ENCODE results near the gene ACP4. TPM values are rescaled to one million over a fixed set of nuclear protein-coding genes. Genes with fewer than 3 reads are reported as not detected.

ACP4 gene
- polyA plus RNA-seq, 1 donor (not counting 4 experiments of a cell fraction or from before 2014, with no cell fraction given): not detected

DNA sequence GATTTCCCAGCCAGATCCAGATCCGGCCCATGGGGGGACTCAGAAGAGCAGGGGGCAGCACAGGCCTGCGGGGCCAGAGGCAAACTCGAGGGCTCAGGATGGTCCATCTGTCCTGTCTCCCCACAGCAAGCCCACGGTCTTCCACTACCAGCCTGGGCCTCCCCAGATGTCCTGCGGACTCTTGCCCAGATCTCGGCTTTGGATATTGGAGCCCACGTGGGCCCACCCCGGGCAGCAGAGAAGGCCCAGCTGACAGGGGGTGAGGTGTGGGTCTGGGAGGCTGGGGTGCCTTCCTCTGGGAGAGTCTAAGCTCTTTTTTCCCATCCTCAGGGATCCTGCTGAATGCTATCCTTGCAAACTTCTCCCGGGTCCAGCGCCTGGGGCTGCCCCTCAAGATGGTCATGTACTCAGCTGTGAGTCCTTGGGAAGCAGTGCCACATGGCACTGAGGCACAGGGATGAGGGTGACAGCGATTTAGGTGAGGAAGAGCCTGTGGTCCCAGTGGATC lies 3.4 kb downstream of the ACP4 start:
- TF ChIP-seq CTCF (optimal IDR thresholded peaks at IDR 0.05 in 1 of 3, IDR thresholded peaks at IDR 0.05 in 1 of 3, conservative IDR thresholded peaks at IDR 0.05 in 1 of 3; ENCODE audit: extremely low read depth in 1 of 3, insufficient read depth in 2 of 3, low read length in 3 of 3) (no peak), EZH2 (IDR thresholded peaks at IDR 0.05; ENCODE audit: low read length) (no peak)
- Histone ChIP-seq H3K9me3 (ENCODE audit: control insufficient read depth, low read depth, low read length) (no peaks in the 10 kb centered on the region), H3K27ac (ENCODE audit: control insufficient read depth, insufficient read depth, low read length) (no peak overlapping the region), H3K9ac (ENCODE audit: control insufficient read depth, extremely low read depth, insufficient read depth, low read length) (no peak overlapping the region), H3K9me1 (ENCODE audit: control insufficient read depth, extremely low read depth, insufficient read depth, low read length) (no peaks in the 10 kb centered on the region), H2AFZ (ENCODE audit: control insufficient read depth, low read length) (no peak overlapping the region), H3K4me3 (ENCODE audit: control insufficient read depth in 2 of 3, extremely low read depth in 1 of 3, insufficient read depth in 2 of 3, low read depth in 1 of 3, low read length in 3 of 3) (no peak overlapping the region), H3K36me3 (ENCODE audit: control insufficient read depth in 2 of 2, extremely low read depth in 1 of 2, insufficient read depth in 2 of 2, low read length in 2 of 2) (peaks cover 17 to 23% of the 10 kb centered on the region in 2 experiments), H3K4me1 (ENCODE audit: control insufficient read depth, extremely low read depth, insufficient read depth, low read length) (no peaks in the 10 kb centered on the region), H4K20me1 (ENCODE audit: control insufficient read depth, extremely low read depth, insufficient read depth, low read length) (peaks cover 27% of the 10 kb centered on the region), H3K79me2 (ENCODE audit: control insufficient read depth, insufficient read depth, low read length) (peaks cover 9% of the 10 kb centered on the region), H3K4me2 (ENCODE audit: control insufficient read depth, extremely low read depth, insufficient read depth, low read depth, low read length) (no peak overlapping the region), H3K27me3 (ENCODE audit: control insufficient read depth, extremely low read depth, insufficient read depth, low read length) (no peaks in the 10 kb centered on the region)
- dilution Hi-C loops (cut with MboI; ENCODE audit: extremely low pct_ligation_motif_present, low sequenced_read_pairs): no loop called here
- FAIRE-seq: no peak
- no peak for DNase-seq (ENCODE audit: low read depth, low spot score)

DNA sequence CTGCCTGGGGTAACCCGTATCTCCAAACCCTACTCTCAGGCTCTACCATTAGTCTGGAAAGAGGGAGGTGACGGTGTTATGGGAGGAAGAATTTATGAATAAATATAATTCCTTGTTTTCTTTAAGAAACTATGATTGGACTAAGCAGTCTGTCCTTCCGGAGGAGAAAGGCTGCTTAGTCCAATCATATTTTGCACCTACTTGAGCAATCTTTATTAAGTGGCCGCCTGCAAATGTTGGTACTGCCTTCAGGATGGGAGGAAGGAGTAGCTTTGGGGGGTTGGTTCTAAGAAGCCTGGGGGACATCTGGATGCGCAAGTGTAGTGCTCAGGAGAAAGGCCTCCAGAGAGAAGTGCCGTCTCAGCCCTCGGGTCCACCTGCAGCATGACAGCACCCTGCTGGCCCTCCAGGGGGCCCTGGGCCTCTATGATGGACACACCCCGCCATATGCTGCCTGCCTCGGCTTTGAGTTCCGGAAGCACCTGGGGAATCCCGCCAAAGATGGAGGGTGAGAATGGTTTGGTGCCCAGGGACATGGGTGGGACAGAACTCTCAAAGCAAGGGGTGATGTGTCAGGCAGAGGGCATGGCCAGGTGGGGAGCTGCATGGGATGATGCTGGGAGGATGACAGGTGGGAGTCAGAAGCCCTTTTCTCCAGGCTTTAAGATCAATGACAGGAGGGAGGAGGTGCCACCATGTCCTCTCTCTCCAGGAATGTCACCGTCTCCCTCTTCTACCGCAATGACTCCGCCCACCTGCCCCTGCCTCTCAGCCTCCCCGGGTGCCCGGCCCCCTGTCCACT lies 4.1 kb downstream of the ACP4 start:
- Histone ChIP-seq H3K27me3 (ENCODE audit: control insufficient read depth, extremely low read depth, insufficient read depth, low read length) (no peaks in the 10 kb centered on the region), H3K4me1 (ENCODE audit: control insufficient read depth, extremely low read depth, insufficient read depth, low read length) (no peaks in the 10 kb centered on the region), H3K9me3 (ENCODE audit: control insufficient read depth, low read depth, low read length) (no peaks in the 10 kb centered on the region), H3K4me2 (ENCODE audit: control insufficient read depth, extremely low read depth, insufficient read depth, low read depth, low read length) (no peak overlapping the region), H3K4me3 (ENCODE audit: control insufficient read depth in 2 of 3, extremely low read depth in 1 of 3, insufficient read depth in 2 of 3, low read depth in 1 of 3, low read length in 3 of 3) (no peak overlapping the region), H3K9me1 (ENCODE audit: control insufficient read depth, extremely low read depth, insufficient read depth, low read length) (no peaks in the 10 kb centered on the region), H3K9ac (ENCODE audit: control insufficient read depth, extremely low read depth, insufficient read depth, low read length) (no peak overlapping the region), H3K79me2 (ENCODE audit: control insufficient read depth, insufficient read depth, low read length) (peaks cover 14% of the 10 kb centered on the region), H3K27ac (ENCODE audit: control insufficient read depth, insufficient read depth, low read length) (no peak overlapping the region), H3K36me3 (ENCODE audit: control insufficient read depth in 2 of 2, extremely low read depth in 1 of 2, insufficient read depth in 2 of 2, low read length in 2 of 2) (peaks cover 19 to 25% of the 10 kb centered on the region in 2 experiments), H2AFZ (ENCODE audit: control insufficient read depth, low read length) (no peak overlapping the region), H4K20me1 (ENCODE audit: control insufficient read depth, extremely low read depth, insufficient read depth, low read length) (peaks cover 30% of the 10 kb centered on the region)
- TF ChIP-seq EZH2 (IDR thresholded peaks at IDR 0.05; ENCODE audit: low read length): no peak
- TF ChIP-seq CTCF (optimal IDR thresholded peaks at IDR 0.05 in 1 of 3, IDR thresholded peaks at IDR 0.05 in 1 of 3, conservative IDR thresholded peaks at IDR 0.05 in 1 of 3; ENCODE audit: extremely low read depth in 1 of 3, insufficient read depth in 2 of 3, low read length in 3 of 3): peak; percentile 24 to 31 (median 25)
- FAIRE-seq: no peak
- no peak for DNase-seq (ENCODE audit: low read depth, low spot score)
- dilution Hi-C loops (cut with MboI; ENCODE audit: extremely low pct_ligation_motif_present, low sequenced_read_pairs): no loop called here

Measured in keratinocyte (primary cell).